Measurements from ENCODE around the gene SV2C. TPM values are rescaled to one million over a fixed set of nuclear protein-coding genes. Genes with fewer than 3 reads are reported as not detected.
"Not testable (repeated sequence)": the region's sequence is repeated elsewhere in the genome, so short reads cannot be mapped to it uniquely, and the experiment has no call there.

Gene SV2C
- total RNA-seq, 1 donor from 2014 or later = 17.8 TPM

GRCh38 chr5:76240336-76240735 is 157.2 kb downstream of the SV2C start:
- no peak for DNase-seq
- Mint-ChIP-seq H3K4me1 (ENCODE audit: low read depth, unreplicated experiment) (peaks cover 11% of the 10 kb centered on the region), H3K36me3 (ENCODE audit: unreplicated experiment) (peaks cover 13% of the 10 kb centered on the region), H3K27ac (ENCODE audit: unreplicated experiment) (peak overlapping the region; percentile 74), H3K4me3 (ENCODE audit: unreplicated experiment) (peak overlapping the region; percentile 60), H3K9me3 (ENCODE audit: unreplicated experiment) (peaks cover 4% of the 10 kb centered on the region), H3K27me3 (ENCODE audit: unreplicated experiment) (peaks cover 2% of the 10 kb centered on the region)
- no peak for TF ChIP-seq CTCF (IDR thresholded peaks at IDR 0.05; ENCODE audit: partially characterized antibody, unreplicated experiment)

- H3K27ac Mint-ChIP-seq (ENCODE audit: unreplicated experiment); H3K27me3 Mint-ChIP-seq (ENCODE audit: unreplicated experiment); DNase-seq; H3K9me3 Mint-ChIP-seq (ENCODE audit: unreplicated experiment); H3K4me3 Mint-ChIP-seq (ENCODE audit: unreplicated experiment): not testable (repeated sequence)
- peaks cover 13% of the 10 kb centered on the region for H3K36me3 Mint-ChIP-seq (ENCODE audit: unreplicated experiment)
- peaks cover 11% of the 10 kb centered on the region for H3K4me1 Mint-ChIP-seq (ENCODE audit: low read depth, unreplicated experiment)
Measured at GRCh38 chr5:76242155-76242554, 159.0 kb downstream of the SV2C start.

- TF ChIP-seq CTCF (IDR thresholded peaks at IDR 0.05; ENCODE audit: partially characterized antibody, unreplicated experiment) = no peak
- no peaks in the 10 kb centered on the region for H3K27me3 Mint-ChIP-seq (ENCODE audit: unreplicated experiment)
- no peak for DNase-seq
- H3K36me3 Mint-ChIP-seq (ENCODE audit: unreplicated experiment) = no peaks in the 10 kb centered on the region
- H3K4me1 Mint-ChIP-seq (ENCODE audit: low read depth, unreplicated experiment) = peaks cover 2% of the 10 kb centered on the region
- peaks cover under 1% of the 10 kb centered on the region for H3K9me3 Mint-ChIP-seq (ENCODE audit: unreplicated experiment)
- no peak overlapping the region for H3K4me3 Mint-ChIP-seq (ENCODE audit: unreplicated experiment)
- no peak overlapping the region for H3K27ac Mint-ChIP-seq (ENCODE audit: unreplicated experiment)
Measured at GRCh38 chr5:76245590-76245989, 162.4 kb downstream of the SV2C start.

- Mint-ChIP-seq H3K9me3 (ENCODE audit: unreplicated experiment) (no peaks in the 10 kb centered on the region), H3K4me3 (ENCODE audit: unreplicated experiment) (no peak overlapping the region), H3K27me3 (ENCODE audit: unreplicated experiment) (no peaks in the 10 kb centered on the region), H3K36me3 (ENCODE audit: unreplicated experiment) (no peaks in the 10 kb centered on the region), H3K4me1 (ENCODE audit: low read depth, unreplicated experiment) (no peaks in the 10 kb centered on the region), H3K27ac (ENCODE audit: unreplicated experiment) (no peak overlapping the region)
- DNase-seq = no peak
- no peak for TF ChIP-seq CTCF (IDR thresholded peaks at IDR 0.05; ENCODE audit: partially characterized antibody, unreplicated experiment)
Measured at GRCh38 chr5:76249621-76250020, 166.4 kb downstream of the SV2C start.

- no peak for TF ChIP-seq CTCF (IDR thresholded peaks at IDR 0.05; ENCODE audit: partially characterized antibody, unreplicated experiment)
- Mint-ChIP-seq H3K4me1 (ENCODE audit: low read depth, unreplicated experiment) (peaks cover 5% of the 10 kb centered on the region), H3K27ac (ENCODE audit: unreplicated experiment) (no peak overlapping the region), H3K4me3 (ENCODE audit: unreplicated experiment) (no peak overlapping the region), H3K9me3 (ENCODE audit: unreplicated experiment) (no peaks in the 10 kb centered on the region), H3K27me3 (ENCODE audit: unreplicated experiment) (no peaks in the 10 kb centered on the region), H3K36me3 (ENCODE audit: unreplicated experiment) (no peaks in the 10 kb centered on the region)
- DNase-seq = no peak
Measured at GRCh38 chr5:76250463-76250862, 167.3 kb downstream of the SV2C start.

- Mint-ChIP-seq H3K4me1 (ENCODE audit: low read depth, unreplicated experiment) (peaks cover 16% of the 10 kb centered on the region), H3K4me3 (ENCODE audit: unreplicated experiment) (no peak overlapping the region), H3K27me3 (ENCODE audit: unreplicated experiment) (no peaks in the 10 kb centered on the region), H3K36me3 (ENCODE audit: unreplicated experiment) (no peaks in the 10 kb centered on the region), H3K27ac (ENCODE audit: unreplicated experiment) (no peak overlapping the region), H3K9me3 (ENCODE audit: unreplicated experiment) (no peaks in the 10 kb centered on the region)
- no peak for DNase-seq
- TF ChIP-seq CTCF (IDR thresholded peaks at IDR 0.05; ENCODE audit: partially characterized antibody, unreplicated experiment) = no peak
Measured at GRCh38 chr5:76251656-76252055, 168.5 kb downstream of the SV2C start.

Measured in glutamatergic neuron (in vitro differentiated cells).